Measurements from ENCODE around the gene ANKRD55.

GRCh38 chr5:56129288-56129687 is 103.8 kb downstream of the ANKRD55 start:
- TF ChIP-seq EP300 (IDR thresholded peaks at IDR 0.05; ENCODE audit: low read depth), result no peak
- no peak for TF ChIP-seq CTCF (IDR thresholded peaks at IDR 0.05)
- TF ChIP-seq POLR2AphosphoS5 (IDR thresholded peaks at IDR 0.05), result no peak

All from transverse colon (tissue), 4 donors.